ENCODE results near the gene SPATA46.
"Not testable (repeated sequence)": the region's sequence is repeated elsewhere in the genome, so short reads cannot be mapped to it uniquely, and the experiment has no call there.

Gene SPATA46

DNA sequence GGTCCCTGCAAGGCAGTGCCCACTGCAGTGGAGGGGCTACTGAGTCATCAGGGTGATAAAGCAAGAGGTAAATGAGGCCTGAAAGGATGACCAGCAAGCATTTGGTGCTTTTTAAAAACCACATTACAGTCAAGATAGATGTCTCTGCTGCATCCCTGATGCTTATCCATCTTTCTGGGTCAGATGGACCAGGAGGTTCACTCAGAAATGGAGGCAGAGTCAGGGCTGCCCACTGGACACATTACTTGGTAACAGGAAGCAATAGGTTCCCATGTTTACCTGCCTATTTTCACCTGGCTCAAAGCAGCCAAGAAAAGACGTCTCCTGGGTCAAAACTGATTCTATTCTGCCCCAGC lies 3.6 kb downstream of the SPATA46 start:
- no peak for DNase-seq

DNA sequence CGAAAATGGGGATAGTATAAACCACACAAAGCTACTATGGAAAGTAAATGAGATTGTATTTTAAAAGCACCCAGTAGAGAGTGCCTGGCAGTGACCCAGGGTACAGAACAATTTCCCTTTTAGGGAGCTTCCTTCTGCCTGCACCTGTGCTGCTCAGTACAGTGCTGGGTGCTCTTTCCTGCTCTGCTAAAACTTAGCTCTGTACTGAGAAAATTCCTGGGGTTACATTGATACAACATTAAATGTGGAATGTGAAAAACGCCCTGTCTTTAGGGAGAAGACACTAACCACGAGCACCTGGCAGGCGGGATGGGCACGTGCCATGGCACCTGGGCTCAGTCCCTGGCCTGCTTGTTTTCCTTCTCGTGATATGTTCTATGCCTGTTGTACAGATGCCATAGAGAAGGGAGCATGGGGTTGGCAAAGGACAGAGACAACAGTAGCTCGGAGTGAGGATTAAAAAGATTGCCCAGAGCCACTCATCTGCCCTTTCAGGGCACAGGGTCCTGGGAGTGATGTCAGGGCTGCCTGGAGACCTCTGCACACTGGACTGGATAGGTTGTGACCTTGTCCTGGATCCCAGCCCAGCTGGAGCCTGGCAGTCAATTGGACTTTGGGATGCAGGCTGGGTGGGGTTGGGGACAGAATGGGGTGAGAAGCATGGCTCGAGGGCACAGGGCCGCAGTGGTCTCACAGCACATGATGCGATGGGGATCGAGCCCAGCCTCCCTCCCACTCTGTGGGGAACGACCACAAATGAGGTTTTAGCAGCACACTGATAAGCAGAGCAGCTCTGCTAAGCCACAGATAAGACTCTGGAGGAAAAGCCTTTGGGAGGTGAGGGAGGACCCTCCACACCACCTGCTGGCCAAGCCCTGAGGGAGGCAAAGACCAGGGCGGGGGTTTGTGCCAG lies 4.2 kb downstream of the SPATA46 start:
- no peak for DNase-seq

- DNase-seq = no peak
Measured at GRCh38 chr1:162371611-162372010, 5.0 kb downstream of the SPATA46 start.

GRCh38 chr1:162370721-162371120 lies 5.9 kb downstream of the SPATA46 start:
- no peak for DNase-seq

DNA sequence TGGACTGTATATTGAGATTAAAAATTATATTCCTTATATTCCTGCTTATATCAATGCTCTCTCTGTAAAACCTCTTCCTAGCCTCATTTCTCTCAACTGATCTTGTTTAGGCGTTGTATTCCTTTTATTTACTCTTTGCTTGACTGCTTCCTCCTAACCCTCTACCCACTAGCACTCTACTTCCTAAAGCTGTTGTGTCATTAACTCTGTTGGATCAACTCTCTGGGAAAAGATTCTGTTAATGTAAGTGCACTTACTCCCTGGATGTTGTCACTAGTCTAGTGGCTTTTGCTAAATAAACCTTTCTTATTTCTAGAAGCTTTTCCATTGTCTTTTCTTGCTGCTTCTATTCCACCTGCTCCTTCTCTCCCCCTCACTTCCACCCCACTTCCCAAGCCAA lies 6.5 kb downstream of the SPATA46 start:
- DNase-seq = no peak

DNA sequence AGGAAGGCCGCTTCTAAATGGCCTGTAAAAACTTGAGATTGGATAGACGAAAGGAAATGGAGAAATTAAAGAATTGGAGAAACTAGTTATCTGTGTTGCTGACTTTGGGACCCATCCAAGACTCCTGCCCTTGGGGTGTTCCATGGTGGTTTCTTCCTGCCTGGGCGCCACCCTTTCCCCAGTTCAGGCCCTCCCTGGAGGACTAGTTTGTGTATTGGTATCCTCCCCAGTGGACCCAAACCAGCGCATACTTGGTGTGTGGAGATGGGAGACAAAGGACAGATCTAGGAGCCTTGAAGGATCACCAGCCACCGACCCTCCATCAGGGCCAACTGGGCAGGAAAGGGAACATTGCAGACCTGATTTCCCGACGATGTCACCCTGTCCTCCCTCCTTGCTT lies 7.1 kb downstream of the SPATA46 start:
- DNase-seq = no peak

GRCh38 chr1:162368451-162368850 lies 8.2 kb downstream of the SPATA46 start:
- no peak for DNase-seq

DNA sequence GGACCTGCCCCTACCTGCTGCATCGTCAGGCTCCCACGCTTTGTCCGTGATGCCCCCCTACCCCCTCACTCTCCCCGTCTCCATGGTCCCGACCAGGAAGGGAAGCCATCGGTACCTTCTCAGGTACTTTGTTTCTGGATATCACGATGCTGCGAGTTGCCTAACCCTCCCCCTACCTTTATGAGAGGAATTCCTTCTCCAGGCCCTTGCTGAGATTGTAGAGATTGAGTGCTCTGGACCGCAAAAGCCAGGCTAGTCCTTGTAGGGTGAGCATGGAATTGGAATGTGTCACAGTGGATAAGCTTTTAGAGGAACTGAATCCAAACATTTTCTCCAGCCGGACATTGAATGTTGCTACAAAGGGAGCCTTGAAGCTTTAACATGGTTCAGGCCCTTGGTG lies 8.9 kb downstream of the SPATA46 start:
- DNase-seq = no peak

GRCh38 chr1:162367073-162367472 lies 9.6 kb downstream of the SPATA46 start:
- DNase-seq = no peak

- no peak for DNase-seq
Measured at GRCh38 chr1:162366671-162367070, 10.0 kb downstream of the SPATA46 start.

DNA sequence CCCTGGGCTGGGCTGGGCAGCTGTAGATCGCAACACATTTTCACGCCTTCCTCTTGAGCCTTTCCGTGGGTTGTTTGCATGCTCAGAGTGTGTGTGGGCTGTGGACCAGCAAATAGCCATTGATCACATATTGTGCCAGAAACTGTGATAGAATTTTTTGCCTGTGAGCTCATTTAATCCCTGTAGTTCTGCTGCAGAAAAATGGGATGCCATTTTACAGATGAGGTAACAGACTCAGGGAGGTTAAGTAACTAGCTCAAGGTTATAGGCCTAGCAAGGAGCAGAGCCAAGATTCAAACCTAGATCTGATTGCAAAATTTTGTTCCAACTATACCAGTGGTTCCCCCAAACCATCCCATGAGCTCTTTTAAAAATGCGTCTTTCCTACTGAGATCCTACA lies 10.5 kb downstream of the SPATA46 start:
- no peak for DNase-seq

GRCh38 chr1:162365284-162366020 lies 11.2 kb downstream of the SPATA46 start:
- DNase-seq = no peak

GRCh38 chr1:162364498-162364897 lies 12.2 kb downstream of the SPATA46 start:
- DNase-seq = no peak

DNA sequence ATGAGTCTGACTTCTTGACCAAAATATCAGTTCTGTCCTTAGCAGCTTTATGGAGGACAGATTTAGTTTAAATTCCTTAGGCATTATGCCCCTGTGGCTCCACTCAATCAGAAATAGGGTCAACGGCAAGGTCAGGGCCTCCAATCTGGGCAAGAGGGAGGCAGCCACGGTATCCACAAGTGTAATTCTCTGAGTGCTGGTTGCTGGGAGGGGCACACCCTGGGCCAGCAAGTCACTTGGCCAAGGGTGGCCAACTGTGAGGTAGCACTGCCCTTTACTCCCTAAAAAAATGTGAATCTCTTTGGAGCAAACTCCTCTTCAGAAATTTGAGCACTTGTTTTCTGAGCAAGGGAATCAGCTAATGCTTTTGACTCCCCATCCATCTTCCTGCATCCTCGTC lies 12.8 kb downstream of the SPATA46 start:
- DNase-seq = no peak

GRCh38 chr1:162361349-162361748 lies 15.3 kb downstream of the SPATA46 start:
- DNase-seq = no peak

GRCh38 chr1:162360874-162361260 lies 15.8 kb downstream of the SPATA46 start:
- DNase-seq = no peak

- no peak for DNase-seq
Measured at GRCh38 chr1:162360237-162360873, 16.3 kb downstream of the SPATA46 start.

- DNase-seq = no peak
Measured at GRCh38 chr1:162359523-162360236, 17.0 kb downstream of the SPATA46 start.

DNA sequence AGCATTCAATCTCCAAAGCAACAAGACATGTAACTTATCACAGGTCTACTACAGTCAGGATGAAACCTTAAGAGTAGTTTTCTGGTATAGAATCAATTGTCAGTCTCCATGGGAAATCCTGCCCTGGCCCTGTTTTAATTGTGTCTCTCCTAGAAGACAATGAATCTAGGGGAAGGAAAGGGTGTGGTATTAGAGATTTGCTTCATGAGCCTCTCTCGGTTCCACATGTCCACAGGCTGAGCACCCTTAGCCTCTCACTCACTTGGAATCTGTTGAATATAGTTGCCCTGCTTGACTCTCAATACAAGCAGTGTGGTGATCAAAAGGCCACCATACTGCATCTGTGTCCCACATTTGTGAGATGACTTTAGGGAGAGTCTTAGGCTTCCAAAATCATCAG lies 17.7 kb downstream of the SPATA46 start:
- DNase-seq = no peak

DNA sequence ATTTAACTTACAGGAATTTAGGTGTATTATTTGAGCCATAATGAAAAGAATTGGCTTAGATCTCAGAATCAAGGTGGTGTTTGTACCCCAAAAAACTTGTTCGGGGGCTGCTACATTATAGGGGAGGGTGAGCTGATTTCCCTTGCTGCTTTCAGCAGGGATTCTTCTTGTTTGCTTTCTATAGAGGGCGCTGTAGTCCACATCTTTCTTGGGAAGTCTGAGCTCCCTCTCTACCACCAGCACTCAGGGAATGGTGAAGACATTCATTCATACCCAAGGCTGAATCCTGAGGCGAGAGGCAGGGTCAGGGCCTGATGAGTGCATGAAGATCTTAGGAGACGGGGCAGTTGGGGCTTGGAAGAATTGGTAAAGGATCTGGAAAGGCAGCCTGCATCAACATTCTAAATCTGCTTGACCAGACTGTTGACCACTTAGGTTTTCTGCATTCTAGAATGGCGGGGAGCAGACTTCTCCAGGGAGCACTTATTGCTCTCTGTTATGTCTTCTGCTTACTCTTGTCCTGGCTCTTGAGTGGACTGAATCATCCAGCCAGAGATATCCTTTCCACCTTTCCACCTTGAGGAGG lies 18.9 kb downstream of the SPATA46 start:
- peak; percentile 18 to 64 for DNase-seq

- DNase-seq = no peak
Measured at GRCh38 chr1:162353702-162354101, 23.0 kb downstream of the SPATA46 start.

- DNase-seq = no peak
Measured at GRCh38 chr1:162353078-162353477, 23.6 kb downstream of the SPATA46 start.

- not testable (repeated sequence) for DNase-seq
Measured at GRCh38 chr1:162351874-162352273, 24.8 kb downstream of the SPATA46 start.
